NB4 (cell line): ENCODE data around the gene NOVA2.

ENCODE experiments used
- DNase-seq: peaks from one replicate; pipeline ENCODE4 v3.0.0; 2010; ENCODE audit warnings: low read depth
- H3K4me3 ChIP-seq: one replicate; pipeline ENCODE4 v1.5.1; 2011; ENCODE audit warnings: mild to moderate bottlenecking, low read depth, low read length, moderate library complexity
- CTCF ChIP-seq: IDR thresholded peaks from one replicate; pipeline ENCODE4 v1.5.1; 2012; ENCODE audit warnings: low read depth, low read length
- MAX ChIP-seq: IDR thresholded peaks from 2 replicates; pipeline ENCODE4 v1.6.1; 2011; ENCODE audit warnings: low read depth, low read length
- MYC ChIP-seq: IDR thresholded peaks from 2 replicates; pipeline ENCODE4 v1.6.1; 2011; ENCODE audit warnings: low read depth, low read length
- POLR2A ChIP-seq: IDR thresholded peaks from 2 replicates; pipeline ENCODE4 v1.6.1; 2011; ENCODE audit warnings: mild to moderate bottlenecking; ENCODE audit not compliant: insufficient read length; ENCODE audit errors: extremely low read depth

NOVA2 gene

GRCh38 chr19:46019270-46019669, 45.6 kb upstream of the NOVA2 start:
- no peak for DNase-seq
- TF ChIP-seq POLR2A (no peak), MAX (no peak), MYC (no peak), CTCF (no peak)
- no peak overlapping the region for H3K4me3 ChIP-seq

GRCh38 chr19:46018729-46019251, 45.1 kb upstream of the NOVA2 start:
- no peak overlapping the region for H3K4me3 ChIP-seq
- TF ChIP-seq MAX (no peak), CTCF (no peak), MYC (no peak), POLR2A (no peak)
- peak; percentile 7 for DNase-seq

- TF ChIP-seq CTCF (no peak), MYC (no peak), MAX (no peak), POLR2A (no peak)
- no peak overlapping the region for H3K4me3 ChIP-seq
- peak; percentile 10 for DNase-seq
Observed at GRCh38 chr19:46017874-46018675, 44.4 kb upstream of the NOVA2 start.

GRCh38 chr19:46017095-46017429, 43.4 kb upstream of the NOVA2 start:
- TF ChIP-seq MAX = no peak
- H3K4me3 ChIP-seq = no peak overlapping the region
- no peak for DNase-seq

- peak; percentile 79 for DNase-seq
- TF ChIP-seq CTCF = peak; percentile 88
- TF ChIP-seq MAX = no peak
- no peak for TF ChIP-seq POLR2A
- no peak for TF ChIP-seq MYC
- no peak overlapping the region for H3K4me3 ChIP-seq
Observed at GRCh38 chr19:46016426-46017094, 42.9 kb upstream of the NOVA2 start.

GRCh38 chr19:46015687-46016425, 42.2 kb upstream of the NOVA2 start:
- H3K4me3 ChIP-seq = no peak overlapping the region
- DNase-seq = peak; percentile 12
- TF ChIP-seq CTCF (no peak), MAX (no peak), MYC (no peak), POLR2A (no peak)
